GM12874 (cell line): ENCODE data around the gene MCAM.

Experiments
- TF ChIP-seq, protein P1 (sequence below): IDR thresholded peaks from 2 replicates; pipeline ENCODE4 v1.5.1; 2011; ENCODE audit warnings: low read depth, mild to moderate bottlenecking, control low read depth, low read length, moderate library complexity; ENCODE audit not compliant: insufficient read depth

Gene MCAM

DNA sequence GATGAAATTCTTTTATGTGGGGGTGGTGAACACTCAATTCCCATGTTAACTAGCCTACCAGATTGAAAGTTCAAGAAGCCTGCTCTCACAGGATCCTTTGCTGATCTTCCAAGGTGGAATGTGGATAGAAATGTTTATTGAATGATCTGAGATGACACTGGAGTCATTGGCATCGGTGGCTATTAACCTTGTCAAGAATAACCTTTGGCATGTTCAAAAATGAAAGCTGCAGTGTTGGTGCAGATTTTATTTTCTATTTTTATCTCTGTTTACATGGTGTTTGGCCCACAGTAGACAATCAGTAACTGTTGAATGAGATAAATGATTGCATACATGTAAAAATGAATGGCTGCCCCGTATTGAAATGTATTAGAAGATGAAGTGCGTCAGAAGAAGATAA is 19.0 kb downstream of the MCAM start:
- TF ChIP-seq, protein P1, sequence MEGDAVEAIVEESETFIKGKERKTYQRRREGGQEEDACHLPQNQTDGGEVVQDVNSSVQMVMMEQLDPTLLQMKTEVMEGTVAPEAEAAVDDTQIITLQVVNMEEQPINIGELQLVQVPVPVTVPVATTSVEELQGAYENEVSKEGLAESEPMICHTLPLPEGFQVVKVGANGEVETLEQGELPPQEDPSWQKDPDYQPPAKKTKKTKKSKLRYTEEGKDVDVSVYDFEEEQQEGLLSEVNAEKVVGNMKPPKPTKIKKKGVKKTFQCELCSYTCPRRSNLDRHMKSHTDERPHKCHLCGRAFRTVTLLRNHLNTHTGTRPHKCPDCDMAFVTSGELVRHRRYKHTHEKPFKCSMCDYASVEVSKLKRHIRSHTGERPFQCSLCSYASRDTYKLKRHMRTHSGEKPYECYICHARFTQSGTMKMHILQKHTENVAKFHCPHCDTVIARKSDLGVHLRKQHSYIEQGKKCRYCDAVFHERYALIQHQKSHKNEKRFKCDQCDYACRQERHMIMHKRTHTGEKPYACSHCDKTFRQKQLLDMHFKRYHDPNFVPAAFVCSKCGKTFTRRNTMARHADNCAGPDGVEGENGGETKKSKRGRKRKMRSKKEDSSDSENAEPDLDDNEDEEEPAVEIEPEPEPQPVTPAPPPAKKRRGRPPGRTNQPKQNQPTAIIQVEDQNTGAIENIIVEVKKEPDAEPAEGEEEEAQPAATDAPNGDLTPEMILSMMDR: no peak

DNA sequence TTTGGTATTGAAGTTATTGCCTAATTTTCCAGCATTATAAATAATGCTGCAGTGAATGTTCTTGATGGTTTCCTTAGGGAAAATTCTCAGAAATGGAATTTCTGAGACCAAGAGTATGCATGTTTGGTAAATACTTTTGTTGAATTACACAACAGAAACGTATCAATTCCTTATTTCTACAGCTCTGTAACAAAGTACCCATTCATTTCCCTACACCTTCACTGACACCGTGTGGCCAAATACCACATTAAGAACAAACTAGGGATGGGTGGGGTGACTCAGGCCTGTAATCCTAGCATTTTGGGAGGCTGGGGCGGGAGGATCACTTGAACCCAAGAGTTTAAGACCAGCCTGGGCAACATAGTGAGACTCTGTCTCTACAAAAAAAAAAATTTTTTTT is 21.8 kb downstream of the MCAM start:
- TF ChIP-seq, protein P1: no peak

DNA sequence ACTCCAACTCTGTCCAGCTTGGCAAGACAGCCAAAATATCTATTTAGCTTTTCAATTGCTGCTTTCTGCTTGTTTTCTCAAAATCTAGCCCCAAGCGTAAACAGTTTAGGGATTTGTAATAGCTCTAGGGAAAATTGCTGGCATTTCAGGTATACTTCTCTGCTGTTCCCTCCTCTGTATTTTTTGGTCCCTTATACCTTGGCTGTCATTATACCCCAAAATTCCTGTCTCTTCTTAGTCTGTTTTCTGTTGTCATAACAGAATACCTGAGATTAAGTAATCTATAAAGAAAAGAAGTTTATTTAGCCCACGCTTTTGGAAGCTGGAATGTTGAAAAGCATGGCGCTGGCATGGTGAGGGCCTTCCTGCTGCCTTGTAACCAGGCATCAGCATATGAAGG is 23.5 kb downstream of the MCAM start:
- TF ChIP-seq, protein P1: no peak

DNA sequence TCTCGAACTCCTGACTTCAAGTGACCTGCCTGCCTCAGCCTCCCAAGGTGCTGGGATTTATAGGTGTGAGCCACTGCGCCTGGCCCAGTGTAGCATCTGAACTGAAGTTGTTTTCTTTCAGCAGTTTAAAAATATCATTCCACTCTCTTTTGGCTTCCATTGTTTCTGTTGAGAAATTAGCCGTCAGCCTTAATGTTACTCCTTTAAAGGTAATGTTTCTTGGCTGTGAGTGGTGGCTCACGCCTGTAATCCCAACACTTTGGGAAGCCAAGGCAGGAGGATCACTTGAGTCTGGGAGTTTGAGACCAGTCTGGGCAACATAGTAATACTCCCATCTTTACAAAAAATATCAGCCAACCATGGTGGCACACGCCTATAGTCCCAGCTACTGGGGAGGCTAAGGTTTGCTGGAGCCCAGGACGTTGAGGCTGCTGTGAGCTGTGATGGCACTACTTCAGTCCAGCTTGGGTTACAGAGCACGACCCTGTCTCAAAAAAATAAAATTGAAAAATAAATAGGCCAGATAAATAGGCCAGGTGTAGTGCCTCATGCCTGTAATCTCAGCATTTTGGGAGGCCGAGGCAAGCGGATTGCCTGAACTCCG is 25.9 kb downstream of the MCAM start:
- TF ChIP-seq, protein P1: no peak

DNA sequence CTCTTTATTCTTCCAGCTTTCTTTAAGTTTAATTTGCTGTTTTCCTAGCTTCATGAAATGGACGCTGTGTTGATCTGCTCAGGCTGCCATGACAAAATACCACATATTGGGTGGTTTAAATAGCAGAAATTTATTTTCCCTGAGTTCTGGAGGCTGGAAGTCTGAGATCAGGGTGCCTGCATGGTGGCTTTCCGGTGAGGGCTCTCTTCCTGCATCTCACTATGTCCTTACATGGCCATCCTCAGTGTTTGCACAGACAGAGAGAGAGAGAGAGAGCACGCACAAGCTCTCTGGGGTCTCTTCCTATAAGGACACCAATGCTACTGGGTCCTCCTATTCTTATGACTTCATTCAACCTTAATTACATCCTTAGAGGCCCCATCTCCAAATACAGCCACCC is 28.7 kb downstream of the MCAM start:
- TF ChIP-seq, protein P1: no peak

DNA sequence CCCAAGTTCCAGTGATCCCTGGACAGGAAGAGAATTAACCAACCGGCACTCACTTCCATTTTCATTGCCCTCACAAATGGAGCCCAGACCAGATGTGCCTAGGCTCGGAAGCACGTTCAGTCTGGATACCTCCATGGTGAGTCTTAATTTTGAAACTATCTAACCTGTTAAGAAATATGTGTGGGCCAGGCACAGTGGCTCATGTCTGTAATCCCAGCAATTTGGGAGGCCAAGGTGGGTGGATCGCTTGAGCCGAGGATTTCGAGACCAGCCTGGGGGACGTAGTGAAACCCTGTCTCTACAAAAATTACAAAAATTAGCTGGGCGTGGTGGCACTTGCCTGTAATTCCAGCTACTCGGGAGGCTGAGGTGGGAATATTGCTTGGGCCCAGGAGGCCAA is 31.5 kb downstream of the MCAM start:
- TF ChIP-seq, protein P1: no peak

DNA sequence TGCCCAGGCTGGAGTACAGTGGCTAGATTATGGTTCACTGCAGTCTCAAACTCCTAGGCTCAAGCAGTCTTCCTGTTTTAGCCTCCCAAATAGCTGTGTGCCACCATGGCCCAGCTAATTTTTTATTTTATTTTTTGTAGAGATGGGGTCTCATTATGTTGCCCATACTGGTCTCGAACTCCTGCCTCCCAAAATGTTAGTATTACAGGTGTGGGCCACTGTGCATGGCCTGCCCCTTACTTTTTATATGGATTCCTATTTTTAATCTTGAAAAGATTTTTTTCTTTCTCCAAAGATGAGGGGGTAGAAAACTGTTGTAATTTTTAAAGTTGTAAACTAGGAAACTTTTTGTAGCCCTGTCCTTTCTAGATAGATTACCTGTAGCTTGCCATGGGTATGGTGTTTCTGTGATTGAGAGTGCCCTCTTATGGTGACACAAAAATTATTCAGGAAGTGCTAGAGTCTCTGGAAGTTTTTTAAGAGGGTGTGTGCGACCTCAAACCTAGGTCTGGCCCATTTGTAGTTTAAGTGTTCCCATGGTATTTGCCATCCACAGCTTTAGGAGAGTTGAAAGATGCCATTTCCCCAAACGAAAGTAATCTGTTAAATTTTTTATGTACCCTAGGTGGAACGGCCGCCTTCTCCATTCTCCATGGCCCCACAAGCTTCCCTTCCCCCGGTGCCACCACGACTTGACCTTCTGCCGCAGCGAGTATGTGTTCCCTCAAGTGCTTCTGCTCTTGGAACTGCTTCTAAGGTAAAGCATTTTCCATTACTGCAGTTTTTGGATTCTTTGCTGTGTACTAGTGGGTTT is 32.4 kb downstream of the MCAM start:
- TF ChIP-seq, protein P1: peak; percentile 48; the same call in 1 of the 2 replicates
